ENCODE data around the gene AHDC1.
"Not testable (repeated sequence)": the region's sequence is repeated elsewhere in the genome, so short reads cannot be mapped to it uniquely, and the experiment has no call there.

Gene AHDC1

DNA sequence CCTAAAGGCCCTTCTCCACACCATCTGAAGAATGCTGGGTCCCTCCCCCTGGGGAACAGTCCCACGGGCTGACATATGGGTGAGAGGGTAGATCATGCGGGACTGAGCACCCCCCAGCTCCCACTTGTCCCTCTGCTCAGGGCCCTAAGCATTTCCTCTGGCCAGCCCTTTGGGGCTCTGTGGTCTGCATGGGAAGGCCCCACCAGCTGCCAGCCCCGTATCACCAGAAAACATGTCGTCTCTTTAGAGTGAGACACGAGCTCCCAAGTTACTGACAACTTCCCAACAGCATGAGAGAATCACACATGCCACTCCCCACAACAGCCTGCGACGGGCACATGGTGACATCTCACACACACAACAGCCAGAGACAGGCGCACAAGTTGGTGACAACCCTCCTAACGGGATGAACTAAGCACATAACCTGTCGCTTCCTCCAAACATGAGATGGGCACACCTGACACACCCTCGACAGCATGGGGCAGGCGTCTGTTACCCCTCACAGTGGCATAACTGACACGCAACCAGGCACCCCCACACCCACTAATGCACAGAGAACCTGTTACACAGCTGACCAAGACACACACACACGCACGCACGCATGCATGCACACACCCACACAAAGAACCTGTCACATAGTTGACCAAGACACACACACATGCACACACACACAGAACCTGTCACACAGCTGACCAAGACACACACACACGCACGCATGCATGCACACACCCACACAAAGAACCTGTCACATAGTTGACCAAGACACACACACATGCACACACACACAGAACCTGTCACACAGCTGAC is 41.2 kb downstream of the AHDC1 start:
- no peak for DNase-seq

DNA sequence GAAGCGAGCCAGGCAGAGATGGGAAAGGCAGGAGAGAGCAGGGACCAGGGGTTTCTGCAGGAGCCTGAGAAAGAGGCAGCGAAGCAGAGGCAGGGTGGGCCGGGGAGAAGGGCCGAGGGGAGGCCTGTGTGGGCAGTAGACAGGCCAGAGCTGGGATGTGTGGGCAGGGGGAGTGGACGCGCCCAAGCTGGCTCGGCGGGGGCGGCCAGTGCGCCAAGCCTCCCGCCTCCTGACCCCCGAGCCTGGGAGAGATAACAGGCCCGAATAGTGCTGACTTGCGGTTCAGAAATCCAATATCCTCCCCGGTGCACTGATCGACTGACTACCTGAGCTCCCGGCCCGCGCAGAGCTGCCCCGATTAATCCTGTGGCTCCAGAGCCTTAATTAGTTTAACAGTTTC is 41.9 kb downstream of the AHDC1 start:
- DNase-seq: no peak

DNA sequence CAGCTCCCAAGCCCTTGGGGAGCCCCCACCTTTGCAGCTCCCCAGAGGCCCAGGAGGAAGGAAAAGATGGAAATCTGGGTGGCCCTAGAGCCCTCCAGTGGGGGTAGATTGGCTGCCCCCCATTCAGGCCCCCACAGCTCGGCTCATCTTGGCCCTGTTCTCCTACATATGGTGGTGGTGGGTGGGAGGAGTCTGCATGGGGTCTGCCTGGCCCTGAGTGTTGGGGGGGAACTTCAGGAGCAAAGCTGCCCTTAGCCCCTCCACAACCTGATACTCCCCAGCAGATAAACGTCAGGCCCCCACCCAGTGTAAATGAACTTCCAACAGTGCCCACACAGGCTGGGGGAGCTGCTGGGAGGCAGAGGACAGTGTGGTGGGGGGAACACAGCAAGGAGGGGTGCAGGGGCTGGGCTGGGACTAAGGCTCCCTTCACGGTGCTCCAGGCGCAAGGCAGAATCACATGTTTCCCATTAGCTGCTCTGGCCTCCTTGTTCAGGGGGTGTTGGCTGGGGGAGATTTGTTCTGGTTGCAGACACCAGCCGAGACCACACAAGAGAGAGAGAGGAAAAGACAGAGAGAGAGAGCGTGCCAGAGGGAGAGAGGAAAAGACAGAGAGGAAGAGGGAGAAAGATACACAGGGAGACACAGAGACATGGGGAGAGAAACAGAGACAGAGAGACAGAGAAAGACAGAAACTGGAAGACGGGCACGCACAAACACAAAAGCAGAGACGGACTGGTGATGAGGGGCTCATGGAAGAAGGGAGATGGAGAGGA is 42.6 kb downstream of the AHDC1 start:
- DNase-seq: no peak

DNA sequence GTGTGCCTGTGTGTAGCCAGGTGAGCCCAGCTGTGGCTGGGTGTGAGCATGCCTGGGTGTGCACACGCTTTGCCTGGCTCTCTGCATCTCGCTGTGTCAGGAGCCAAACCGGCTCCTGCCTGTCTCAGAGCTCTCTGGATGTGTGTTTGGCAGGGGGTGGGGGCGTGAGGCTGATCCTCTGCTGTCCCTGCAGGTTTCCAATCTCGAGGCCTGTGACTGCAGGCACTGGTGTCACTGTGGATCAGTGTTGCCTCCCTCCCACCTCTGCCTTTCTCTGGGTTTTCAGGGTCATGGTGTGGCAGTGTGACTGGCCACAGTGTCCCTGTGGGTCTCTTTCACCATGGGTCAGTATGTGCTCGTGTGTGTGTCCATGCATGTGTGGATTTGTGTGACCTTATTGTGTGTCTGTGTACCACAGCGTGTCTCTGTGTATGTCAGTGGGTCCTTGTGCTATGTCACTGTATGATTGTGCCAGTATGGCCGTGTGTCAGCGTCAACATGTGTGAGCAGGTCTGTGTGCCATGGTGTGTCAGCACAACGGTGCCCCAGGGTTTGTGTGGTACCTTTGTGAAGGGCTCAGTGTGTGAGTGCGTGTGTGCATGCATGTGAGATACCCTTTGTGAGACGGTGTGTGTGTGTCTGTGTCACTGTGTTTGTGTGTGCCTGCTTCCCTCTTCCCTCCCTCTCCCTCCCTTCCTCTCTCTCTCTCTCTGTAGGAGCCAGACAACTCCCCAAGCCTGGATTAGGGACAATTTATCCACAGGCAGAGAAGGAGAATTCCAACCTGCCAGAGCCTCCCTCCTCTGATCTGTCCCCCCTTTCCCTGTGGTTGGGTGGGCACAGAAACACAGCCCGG is 43.4 kb downstream of the AHDC1 start:
- no peak for DNase-seq

DNA sequence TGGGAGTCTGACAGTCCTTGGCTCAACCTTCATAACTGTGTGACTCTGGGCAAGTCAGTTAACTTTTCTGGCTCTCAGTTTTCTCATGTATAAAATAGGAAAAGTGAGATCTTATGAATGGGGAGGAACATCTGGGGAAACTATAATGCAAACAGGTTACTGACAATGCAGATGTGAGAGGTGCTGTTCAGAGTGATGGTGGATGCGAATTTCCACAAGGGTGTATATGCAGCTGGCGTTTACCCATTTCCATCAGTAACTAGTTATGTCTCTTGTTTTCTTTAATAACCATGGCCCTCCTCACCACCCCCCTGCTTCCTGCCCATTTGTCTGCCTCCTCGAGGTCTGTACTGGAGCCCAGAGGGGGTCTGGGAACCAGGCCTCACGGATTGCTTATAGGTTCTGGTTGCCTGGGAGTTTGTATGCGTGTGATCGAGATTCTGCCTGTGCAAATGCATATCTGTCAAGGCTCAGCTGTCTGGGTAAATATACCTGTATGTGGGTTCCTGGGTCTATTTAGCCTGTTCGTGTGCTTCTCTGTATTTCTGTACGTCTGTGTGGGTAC is 44.4 kb downstream of the AHDC1 start:
- DNase-seq: no peak

DNA sequence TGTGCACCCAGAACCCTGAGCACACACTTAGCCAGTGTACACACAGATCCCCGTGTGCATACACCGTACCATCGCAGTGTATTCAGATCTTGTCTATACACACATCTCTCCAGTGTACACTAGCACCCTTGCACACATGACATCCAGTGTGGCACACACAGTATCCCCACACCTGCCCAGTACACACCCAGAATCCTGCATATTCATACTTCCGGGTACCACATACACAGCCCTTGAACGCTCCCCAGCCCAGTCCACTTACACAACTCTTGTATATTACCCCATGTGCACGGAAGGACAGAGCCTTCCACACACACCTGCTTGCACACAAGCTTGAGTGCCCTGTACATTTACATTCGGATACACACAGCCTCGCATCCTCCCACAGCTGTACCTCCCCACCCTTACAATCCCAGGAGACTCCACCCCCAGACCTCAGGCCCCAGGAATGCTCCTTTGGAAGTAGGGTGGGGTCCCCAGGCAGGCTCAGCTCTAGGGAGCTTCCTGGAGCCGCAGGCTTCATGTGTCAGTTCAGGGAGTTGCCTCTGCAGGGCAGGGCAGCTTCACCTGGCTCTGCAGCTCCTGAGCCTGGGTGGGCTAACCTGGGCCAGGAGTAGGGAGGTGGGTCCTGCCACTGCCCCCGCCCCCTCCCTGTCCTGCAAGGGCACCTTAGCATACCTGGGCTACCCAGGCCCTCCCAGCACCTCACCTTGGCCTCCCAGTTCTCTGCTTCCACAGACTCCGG is 46.2 kb downstream of the AHDC1 start:
- no peak for DNase-seq

DNA sequence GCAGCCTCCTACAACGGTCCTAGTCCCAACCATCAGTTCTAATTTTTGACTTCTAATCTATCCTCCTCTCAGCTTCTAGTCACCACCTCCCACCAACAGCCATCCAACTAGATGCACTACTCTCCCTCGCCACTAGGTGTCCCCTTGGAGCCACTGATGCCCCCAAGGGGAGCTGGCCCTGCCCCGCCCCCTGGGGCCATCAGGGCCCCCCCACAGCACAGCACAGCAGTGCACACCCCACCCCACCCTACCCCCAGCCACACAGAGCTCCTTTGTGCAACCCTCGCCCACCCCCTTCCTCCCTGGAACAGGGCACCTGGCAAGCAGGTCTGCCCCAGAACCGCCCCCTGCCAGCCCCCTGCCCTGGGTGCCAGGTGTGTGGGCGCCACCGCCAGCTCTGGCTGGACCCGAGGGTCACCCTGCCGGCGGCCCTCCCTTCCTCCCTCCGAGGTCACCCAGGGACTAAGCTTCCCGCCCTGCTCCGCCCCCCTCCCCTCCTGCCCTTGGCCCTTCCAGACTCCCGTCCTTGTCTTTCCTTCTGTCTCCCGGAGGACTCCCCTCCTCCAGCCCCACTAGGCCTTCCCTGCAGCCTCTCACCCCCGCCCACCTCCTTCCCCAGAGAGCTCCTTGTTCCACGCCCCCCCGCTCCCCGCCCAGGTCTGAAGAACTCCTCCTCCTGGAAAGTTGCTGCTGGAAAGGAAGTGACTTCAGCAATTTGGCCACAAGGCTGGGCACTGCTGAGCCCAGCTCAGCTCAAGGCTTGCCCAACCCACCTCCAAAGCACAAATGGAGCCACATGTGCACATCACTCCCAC is 47.0 kb downstream of the AHDC1 start:
- DNase-seq: peak; percentile 76 to 82

DNA sequence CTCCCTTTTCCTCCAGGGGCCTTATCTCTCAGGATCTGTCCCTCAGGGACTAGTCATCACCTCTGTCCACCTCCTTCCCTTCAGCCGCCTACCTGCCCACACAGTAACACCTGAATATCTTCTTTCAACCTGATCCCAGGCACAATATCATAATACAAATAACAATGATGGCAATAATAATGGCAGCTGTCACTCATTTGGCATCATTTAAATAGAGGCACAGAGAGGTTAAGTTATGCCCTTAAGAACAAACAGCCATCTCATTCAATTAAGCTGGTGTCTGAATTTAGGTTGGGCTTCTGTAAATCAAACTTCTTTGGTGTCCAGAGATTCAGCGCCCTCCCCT is 47.5 kb downstream of the AHDC1 start:
- DNase-seq: no peak

DNA sequence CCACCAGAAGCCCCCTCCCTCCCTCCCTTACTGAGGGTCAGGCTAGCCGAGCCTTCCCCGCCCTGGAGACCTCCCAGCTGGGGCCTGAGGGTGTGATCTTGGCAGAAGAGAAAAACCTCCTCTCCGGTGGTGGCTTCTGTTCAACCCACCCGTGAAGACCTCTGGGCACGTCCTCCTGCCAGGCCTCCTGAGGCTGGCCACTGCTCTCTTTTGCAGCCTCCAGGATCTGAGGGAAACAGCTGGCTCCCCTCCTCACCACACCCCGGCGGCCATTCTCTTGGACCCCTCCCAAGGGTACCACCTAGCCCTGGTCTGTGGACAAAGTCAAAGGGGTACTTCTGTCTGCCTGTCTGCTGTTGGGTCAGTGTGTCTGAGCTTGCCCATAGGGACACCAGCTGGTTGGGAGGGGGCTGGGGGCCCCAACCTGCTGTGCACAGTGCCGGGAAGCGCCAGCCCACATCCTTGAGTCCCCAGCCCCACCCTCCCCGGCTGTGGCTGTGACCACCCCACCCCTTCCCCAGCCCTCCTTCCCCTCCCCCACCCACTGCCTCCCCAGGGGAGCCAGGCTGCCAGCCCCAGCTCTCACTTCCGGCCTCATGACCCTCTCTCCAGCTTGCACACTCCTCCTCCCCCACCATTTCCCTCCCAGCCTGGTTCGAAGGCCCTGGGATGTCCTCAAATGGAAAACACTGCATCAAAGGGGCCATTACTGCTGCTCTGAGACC is 48.1 kb downstream of the AHDC1 start:
- peak; percentile 14 to 37 for DNase-seq

DNA sequence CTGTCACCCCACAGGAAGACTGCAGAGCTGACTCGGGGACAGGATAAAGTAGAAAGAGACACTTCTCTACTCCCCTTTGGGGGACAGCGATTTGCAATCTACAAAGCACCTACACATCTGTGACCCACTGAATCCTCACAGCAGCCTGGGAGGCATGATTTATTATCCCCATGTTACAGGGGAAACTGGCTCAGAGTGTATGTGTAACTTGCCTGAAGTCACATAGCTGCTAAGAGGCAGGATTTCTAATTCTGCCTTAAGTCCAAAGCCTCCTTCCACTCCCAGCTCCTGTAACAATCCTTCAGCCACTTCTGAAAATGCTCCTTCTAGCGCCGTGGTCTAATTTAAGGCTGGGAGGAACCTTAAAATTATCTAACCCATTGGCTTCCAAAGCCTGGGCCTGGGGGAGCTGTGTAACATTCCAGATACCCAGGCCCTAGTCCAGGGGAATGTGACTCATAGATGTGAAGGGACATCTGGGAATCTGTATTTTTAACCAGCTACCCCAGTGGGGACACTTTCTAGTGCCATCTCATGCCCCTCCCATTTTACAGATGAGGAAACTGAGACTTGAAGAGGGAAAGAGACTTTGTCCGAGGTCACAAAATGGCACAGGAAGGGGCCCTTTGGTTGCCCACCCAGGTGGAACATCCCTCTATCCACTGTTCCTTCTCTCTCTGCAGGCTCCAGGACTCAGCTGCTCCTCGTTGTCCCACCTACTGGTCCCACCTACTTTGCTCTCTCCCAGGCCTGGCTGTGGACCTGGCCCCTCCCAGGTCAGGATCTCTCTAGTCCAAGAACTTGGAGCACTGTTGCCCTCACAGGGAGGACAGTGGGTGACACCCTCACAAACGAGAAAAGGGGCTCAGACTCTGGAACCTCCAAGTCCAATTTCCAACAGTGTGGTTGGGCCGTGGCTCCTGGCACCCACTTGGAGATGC is 48.9 kb downstream of the AHDC1 start:
- DNase-seq: no peak

DNA sequence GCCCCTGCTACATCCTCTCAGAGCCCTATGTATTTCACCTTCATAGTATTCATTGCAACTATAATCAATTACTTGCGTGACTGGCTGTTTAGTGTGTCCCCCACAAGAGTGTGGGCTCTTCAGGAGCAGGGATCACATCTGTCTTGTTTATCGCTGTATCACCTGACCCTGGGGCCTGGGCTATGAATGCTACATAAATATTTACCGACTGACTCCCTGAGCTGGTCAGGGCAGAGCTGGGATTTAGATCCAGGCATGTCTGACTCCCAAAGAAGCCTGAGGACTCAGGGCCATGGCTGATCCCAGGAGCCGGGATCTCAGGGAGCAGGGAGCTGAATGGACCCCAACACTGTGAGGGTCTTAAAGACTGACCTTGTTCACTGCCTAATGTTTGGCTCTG is 49.7 kb downstream of the AHDC1 start:
- no peak for DNase-seq

DNA sequence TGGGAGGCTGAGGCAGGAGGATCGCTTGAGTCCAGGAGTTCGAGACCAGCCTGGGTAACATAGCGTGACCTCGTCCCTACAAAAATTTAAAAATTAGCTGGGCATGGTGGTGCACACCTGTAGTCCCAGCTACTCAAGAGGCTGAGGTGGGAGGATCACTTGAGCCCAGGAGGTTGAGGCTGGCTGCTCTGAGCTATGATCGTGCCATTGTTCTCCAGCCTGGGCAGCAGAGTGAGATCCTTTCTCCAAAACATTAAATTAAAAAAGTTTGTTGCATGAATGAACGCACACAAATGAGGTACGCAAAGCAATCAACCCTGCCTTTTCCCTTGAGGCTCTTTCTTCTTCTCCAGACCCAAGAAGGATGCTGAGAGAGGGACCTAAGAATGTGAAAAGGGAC is 50.1 kb downstream of the AHDC1 start:
- not testable (repeated sequence) for DNase-seq

DNA sequence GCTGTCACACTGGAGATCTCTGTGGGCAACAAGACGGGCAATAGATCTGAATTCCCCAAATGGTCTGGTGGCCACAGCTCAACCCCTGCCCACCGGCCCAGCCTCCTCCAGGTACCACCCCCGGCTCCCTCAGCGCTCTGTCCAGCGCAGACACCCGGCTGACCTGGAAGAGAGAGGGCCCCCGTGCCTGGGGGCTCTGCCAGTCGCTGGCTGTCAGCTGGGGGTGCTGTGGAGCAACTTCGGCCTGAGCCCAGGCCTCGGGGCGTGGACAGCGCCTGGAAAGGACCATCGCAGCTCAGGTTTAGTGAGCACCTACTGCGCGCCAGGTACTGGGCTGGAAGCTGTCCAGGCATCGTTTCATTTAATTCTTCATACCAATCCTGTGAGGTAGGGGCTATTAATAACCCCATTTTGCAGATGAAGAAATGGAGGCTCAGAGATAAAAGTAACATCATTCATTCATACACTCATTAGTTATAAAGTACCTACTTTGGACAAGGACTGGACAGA is 51.0 kb downstream of the AHDC1 start:
- no peak for DNase-seq

DNA sequence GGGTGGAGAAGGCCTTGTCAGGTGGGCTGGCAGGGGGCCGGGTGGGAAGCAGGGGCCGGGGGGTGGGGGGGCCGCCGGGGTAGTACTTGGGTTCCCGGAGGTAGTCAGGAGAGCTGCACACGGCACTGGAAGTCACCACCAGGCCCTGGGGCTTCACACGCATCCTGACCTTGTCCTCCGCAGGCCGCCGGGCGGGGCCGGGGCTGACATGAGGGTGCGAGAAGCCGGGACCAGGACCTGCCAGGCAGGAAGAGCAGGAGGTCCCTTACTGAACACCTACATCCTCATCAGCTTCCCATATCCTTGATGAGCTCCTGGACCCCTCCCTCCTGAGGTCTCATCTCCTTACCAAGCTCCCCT is 52.0 kb downstream of the AHDC1 start:
- no peak for DNase-seq

DNA sequence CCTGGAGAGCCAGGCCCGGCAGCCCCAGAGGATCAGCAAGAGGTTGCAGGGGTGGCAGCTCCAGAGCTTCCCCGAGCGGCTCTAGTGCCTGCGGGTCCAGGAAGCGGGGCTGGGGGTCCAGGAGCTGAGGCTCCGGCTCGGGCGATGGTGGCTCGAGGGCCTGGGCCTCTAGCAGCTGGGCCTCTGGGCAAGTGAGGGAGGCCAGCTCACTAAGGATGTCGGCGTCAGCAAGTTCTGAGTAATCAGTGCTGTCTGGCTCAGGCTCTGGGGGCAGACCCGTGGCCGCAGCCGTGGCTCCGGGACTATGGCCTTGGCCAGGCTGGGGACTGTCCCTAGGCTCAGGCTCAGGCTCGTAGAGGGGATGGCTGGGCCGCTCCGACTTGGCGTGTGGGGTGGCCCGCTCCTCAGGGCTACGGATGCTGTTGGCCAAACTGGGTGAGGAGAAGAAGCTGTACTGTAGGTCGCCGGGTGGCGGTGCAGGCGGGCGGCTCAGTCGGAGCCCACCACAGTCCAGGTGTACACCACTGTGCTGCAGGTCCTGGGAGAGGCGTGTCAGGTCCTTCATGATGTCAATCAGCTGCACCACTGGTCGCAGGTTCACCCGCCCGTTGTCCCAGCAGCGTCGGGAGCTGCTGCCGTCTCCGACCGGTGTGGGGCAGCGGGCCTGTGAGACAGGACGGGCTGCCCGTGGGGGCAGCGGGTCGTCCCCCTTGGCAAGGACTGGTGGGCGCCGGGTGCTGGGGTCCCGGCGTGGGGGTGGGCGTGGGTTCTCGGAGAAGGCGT is 52.6 kb downstream of the AHDC1 start:
- DNase-seq: no peak

DNA sequence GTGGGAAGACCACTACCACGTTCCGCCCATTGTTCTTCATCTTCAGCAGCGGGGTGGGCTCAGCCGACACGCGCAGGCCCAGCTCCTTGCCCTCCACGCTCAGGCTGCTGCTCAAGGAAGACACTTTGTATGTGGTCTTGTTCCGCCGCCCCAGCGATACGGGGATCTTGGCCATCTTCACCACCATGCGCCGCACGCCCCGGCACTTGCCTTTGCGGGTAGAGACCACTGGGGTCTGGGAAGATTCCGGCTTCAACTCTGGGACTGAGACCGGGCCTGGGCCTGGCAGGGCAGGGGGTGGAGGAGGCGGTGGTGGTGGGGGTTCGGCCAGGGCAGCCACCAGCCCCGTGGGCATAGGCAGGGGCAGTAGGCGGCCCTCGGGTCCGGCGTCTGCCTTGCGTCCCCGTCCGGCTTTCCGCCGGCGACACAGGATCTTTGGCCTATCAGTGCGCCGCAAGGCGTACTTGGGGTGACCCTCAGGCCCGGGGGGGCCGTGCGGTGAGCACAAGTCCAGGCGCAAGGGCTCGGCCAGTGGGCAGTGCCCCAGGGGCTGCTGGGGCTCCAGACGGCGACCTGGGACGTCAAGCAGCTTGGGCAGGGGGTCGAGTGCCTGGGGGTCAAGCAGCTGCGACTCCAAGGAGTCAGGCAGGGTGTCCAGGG is 53.3 kb downstream of the AHDC1 start:
- DNase-seq: no peak

DNA sequence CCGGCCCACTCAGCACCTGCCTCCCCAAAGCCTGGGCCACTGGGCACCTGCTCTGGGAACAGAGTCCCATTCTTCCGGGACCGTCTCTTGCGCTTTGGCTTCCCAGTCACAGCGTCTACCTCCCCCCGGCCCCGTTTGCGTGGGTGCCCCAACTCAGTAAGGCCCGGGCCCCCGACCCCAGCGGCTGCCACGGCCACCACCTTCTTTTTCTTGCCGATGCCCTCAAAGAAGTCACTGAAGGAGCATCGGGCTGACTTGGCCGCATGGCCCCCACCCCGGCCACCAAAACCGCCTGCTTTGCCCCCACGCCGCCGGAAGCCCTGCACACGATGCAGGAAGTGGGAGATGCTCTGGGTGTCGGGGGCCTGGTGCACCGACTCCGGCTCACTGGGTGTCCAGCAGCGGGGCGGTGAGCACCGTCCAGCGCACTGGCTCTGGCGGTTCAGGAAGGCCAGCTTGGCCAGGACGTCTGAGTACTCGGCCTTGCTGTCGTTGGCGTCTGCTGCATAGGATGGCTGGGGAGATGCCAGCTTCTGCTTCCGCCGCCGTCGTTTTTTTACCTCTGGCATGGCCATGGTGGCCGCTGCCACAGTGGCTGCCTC is 54.0 kb downstream of the AHDC1 start:
- no peak for DNase-seq
